ENCODE data around the gene TSHZ3.

DNA sequence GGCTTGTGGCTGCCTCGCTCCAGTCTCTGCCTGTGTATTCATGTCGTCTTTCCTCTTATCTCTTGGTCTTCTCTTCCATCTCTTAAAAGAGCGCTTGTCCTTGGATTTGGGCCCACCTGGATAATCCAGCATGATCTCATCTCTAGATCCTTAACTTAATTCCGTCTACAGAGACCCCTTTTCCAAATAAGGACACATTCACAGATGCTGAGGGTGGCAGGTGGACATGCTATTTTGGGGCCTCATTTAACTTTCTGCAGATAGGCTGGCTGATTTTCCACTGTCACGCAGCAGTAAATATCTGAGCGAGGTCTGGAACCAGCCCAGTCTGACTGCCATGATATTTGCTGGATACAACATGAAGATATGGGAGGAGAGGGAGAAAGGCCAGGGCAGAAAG lies 41.5 kb upstream of the TSHZ3 start:
- TF ChIP-seq, protein P1, sequence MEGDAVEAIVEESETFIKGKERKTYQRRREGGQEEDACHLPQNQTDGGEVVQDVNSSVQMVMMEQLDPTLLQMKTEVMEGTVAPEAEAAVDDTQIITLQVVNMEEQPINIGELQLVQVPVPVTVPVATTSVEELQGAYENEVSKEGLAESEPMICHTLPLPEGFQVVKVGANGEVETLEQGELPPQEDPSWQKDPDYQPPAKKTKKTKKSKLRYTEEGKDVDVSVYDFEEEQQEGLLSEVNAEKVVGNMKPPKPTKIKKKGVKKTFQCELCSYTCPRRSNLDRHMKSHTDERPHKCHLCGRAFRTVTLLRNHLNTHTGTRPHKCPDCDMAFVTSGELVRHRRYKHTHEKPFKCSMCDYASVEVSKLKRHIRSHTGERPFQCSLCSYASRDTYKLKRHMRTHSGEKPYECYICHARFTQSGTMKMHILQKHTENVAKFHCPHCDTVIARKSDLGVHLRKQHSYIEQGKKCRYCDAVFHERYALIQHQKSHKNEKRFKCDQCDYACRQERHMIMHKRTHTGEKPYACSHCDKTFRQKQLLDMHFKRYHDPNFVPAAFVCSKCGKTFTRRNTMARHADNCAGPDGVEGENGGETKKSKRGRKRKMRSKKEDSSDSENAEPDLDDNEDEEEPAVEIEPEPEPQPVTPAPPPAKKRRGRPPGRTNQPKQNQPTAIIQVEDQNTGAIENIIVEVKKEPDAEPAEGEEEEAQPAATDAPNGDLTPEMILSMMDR (IDR thresholded peaks at IDR 0.05): no peak
- TF ChIP-seq POLR2AphosphoS5 (IDR thresholded peaks at IDR 0.05) (no peak), EP300 (IDR thresholded peaks at IDR 0.05) (no peak)
